Measurements from ENCODE around the gene VWCE. TPM values are rescaled to one million over a fixed set of nuclear protein-coding genes. Genes with fewer than 3 reads are reported as not detected.

Gene VWCE
- total RNA-seq, 1 donor from 2014 or later, result 34.0 TPM

GRCh38 chr11:61325649-61326414, 30.7 kb upstream of the VWCE start:
- DNase-seq (ENCODE audit: low spot score, unreplicated experiment), result no peak
- H3K27me3 Mint-ChIP-seq, result no peaks in the 10 kb centered on the region
- no peak overlapping the region for H3K4me3 Mint-ChIP-seq (ENCODE audit: low read depth)
- peak overlapping the region; percentile 24 for H3K27ac Mint-ChIP-seq
- H3K9me3 Mint-ChIP-seq (ENCODE audit: low read depth), result no peaks in the 10 kb centered on the region
- H3K36me3 Mint-ChIP-seq (ENCODE audit: insufficient read depth), result peaks cover 29% of the 10 kb centered on the region
- H3K4me1 Mint-ChIP-seq (ENCODE audit: low read depth), result peaks cover 4% of the 10 kb centered on the region
- TF ChIP-seq CTCF (IDR thresholded peaks at IDR 0.05; ENCODE audit: unreplicated experiment), result no peak

GRCh38 chr11:61315260-61315659, 20.1 kb upstream of the VWCE start:
- no peak for DNase-seq (ENCODE audit: low spot score, unreplicated experiment)
- Mint-ChIP-seq H3K27ac (no peak overlapping the region), H3K36me3 (ENCODE audit: insufficient read depth) (peaks cover 21% of the 10 kb centered on the region), H3K27me3 (no peaks in the 10 kb centered on the region), H3K4me1 (ENCODE audit: low read depth) (no peaks in the 10 kb centered on the region), H3K9me3 (ENCODE audit: low read depth) (no peaks in the 10 kb centered on the region), H3K4me3 (ENCODE audit: low read depth) (no peak overlapping the region)
- no peak for TF ChIP-seq CTCF (IDR thresholded peaks at IDR 0.05; ENCODE audit: unreplicated experiment)

GRCh38 chr11:61310749-61311148, 15.6 kb upstream of the VWCE start:
- Mint-ChIP-seq H3K4me1 (ENCODE audit: low read depth) (no peaks in the 10 kb centered on the region), H3K27ac (no peak overlapping the region), H3K9me3 (ENCODE audit: low read depth) (no peaks in the 10 kb centered on the region), H3K4me3 (ENCODE audit: low read depth) (no peak overlapping the region), H3K36me3 (ENCODE audit: insufficient read depth) (peaks cover 18% of the 10 kb centered on the region), H3K27me3 (no peaks in the 10 kb centered on the region)
- no peak for TF ChIP-seq CTCF (IDR thresholded peaks at IDR 0.05; ENCODE audit: unreplicated experiment)
- DNase-seq (ENCODE audit: low spot score, unreplicated experiment), result no peak

GRCh38 chr11:61309739-61310138, 14.6 kb upstream of the VWCE start:
- H3K4me3 Mint-ChIP-seq (ENCODE audit: low read depth), result no peak overlapping the region
- H3K36me3 Mint-ChIP-seq (ENCODE audit: insufficient read depth), result peaks cover 21% of the 10 kb centered on the region
- no peaks in the 10 kb centered on the region for H3K27me3 Mint-ChIP-seq
- no peaks in the 10 kb centered on the region for H3K4me1 Mint-ChIP-seq (ENCODE audit: low read depth)
- no peaks in the 10 kb centered on the region for H3K9me3 Mint-ChIP-seq (ENCODE audit: low read depth)
- no peak for TF ChIP-seq CTCF (IDR thresholded peaks at IDR 0.05; ENCODE audit: unreplicated experiment)
- DNase-seq (ENCODE audit: low spot score, unreplicated experiment), result no peak
- H3K27ac Mint-ChIP-seq, result no peak overlapping the region

- Mint-ChIP-seq H3K27me3 (no peaks in the 10 kb centered on the region), H3K36me3 (ENCODE audit: insufficient read depth) (peaks cover 21% of the 10 kb centered on the region), H3K4me1 (ENCODE audit: low read depth) (no peaks in the 10 kb centered on the region), H3K9me3 (ENCODE audit: low read depth) (no peaks in the 10 kb centered on the region), H3K4me3 (ENCODE audit: low read depth) (no peak overlapping the region), H3K27ac (no peak overlapping the region)
- DNase-seq (ENCODE audit: low spot score, unreplicated experiment), result no peak
- no peak for TF ChIP-seq CTCF (IDR thresholded peaks at IDR 0.05; ENCODE audit: unreplicated experiment)
These were observed 14.0 kb upstream of the VWCE start for GRCh38 chr11:61309141-61309540.

All from progenitor cell of endocrine pancreas (in vitro differentiated cells).